Heart left ventricle (tissue), 16 donors: ENCODE measurements around the gene PRKCB. TPM values are rescaled to one million over a fixed set of nuclear protein-coding genes. Genes with fewer than 3 reads are reported as not detected.
"Not testable (repeated sequence)": the region's sequence is repeated elsewhere in the genome, so short reads cannot be mapped to it uniquely, and the experiment has no call there.

Experiments used
- ATAC-seq, 4 donors: fragments of 200-7000 bp; cut with Tn5 transposase; one replicate each; pipeline ENCODE4 v1.9.1; 2020 to 2022; ENCODE audit warnings: moderate library complexity in 4 of 4, mild to moderate bottlenecking in 3 of 4, moderate number of reproducible peaks in 1 of 4
- DNase-seq, 5 donors: peaks; one replicate each; pipeline ENCODE4 v3.0.0-alpha.2; 2020
- H3K27ac ChIP-seq, 12 donors: fragments of 200-600 bp; sonication (generic) in 4 of 12; one replicate each; pipeline versions ENCODE4 v1.5.0 to v1.8.0; 2016 to 2022; ENCODE audit warnings: mild to moderate bottlenecking in 2 of 12
- H3K27me3 ChIP-seq, 9 donors: fragments of 200-600 bp; sonication (generic) in 2 of 9; one replicate each; pipeline versions ENCODE4 v1.5.1 to v1.8.0; 2016 to 2022; ENCODE audit warnings: mild to moderate bottlenecking in 3 of 9
- H3K36me3 ChIP-seq, 9 donors: fragments of 200-600 bp; sonication (generic) in 2 of 9; one replicate each; pipeline versions ENCODE4 v1.5.0 to v1.8.0; 2018 to 2022; ENCODE audit warnings: mild to moderate bottlenecking in 2 of 9
- H3K4me1 ChIP-seq, 12 donors: fragments of 200-600 bp; sonication (generic) in 4 of 12; one replicate each; pipeline versions ENCODE4 v1.5.0 to v1.8.0; 2016 to 2022; ENCODE audit warnings: mild to moderate bottlenecking in 3 of 12
- H3K4me3 ChIP-seq, 12 donors: fragments of 200-600 bp; sonication (generic) in 4 of 12; one replicate each; pipeline versions ENCODE4 v1.5.0 to v1.8.0; 2017 to 2022; ENCODE audit warnings: mild to moderate bottlenecking in 9 of 12, moderate library complexity in 4 of 12
- H3K9me3 ChIP-seq, 12 donors: fragments of 200-600 bp; sonication (generic) in 4 of 12; one replicate each; pipeline versions ENCODE4 v1.5.0 to v1.8.0; 2016 to 2022; ENCODE audit warnings: mild to moderate bottlenecking in 1 of 12
- POLR2A ChIP-seq, 2 donors: fragments of 450-650 bp; IDR thresholded peaks; one replicate each; pipeline ENCODE4 v1.6.1; 2017; ENCODE audit warnings: antibody characterized with exemption in 2 of 2, mild to moderate bottlenecking in 2 of 2, moderate library complexity in 2 of 2
- WGBS, 4 donors: extraction: QIAGEN DNeasy Blood & Tissue Kit in 2 of 4; methylation state at CpG; one replicate each; pipeline versions ENCODE4 v1.1.5 to v1.1.7; 2013 to 2018; 5-methylcytosine and 5-hydroxymethylcytosine counted together
- intact Hi-C, 10 donors: fragments of 100-400 bp; cut with DNase I; formaldehyde crosslinking; loops; one replicate each; pipeline versions ENCODE4 v1.11.1 to v1.14.2; 2022
- polyA plus RNA-seq, 2 donors: library from polyadenylated mRNA; stranded (reverse); fragments of 200-250 nt; gene quantifications; one replicate each; pipeline ENCODE4 v1.2.3, GENCODE V29; 2013
- total RNA-seq, 9 donors: library from RNA; depleted of rRNA in 2 of 9; stranded (reverse); fragments of >200 nt in 2 of 9; fragmentation: NEBNext Ultra II Directional in 3 of 9; extraction: Animal tissue kit (Norgen Biotek cat#: 25700) in 3 of 9; gene quantifications; one replicate each; pipeline versions ENCODE4 v1.1.0 to v1.2.4, GENCODE V29; 2016 to 2023
- TF ChIP-seq, protein P1 (sequence below), 12 donors: fragments of 200-600 bp; sonication (generic) in 4 of 12; IDR thresholded peaks; one replicate each; pipeline versions ENCODE4 v1.5.0 to v1.8.0; 2018 to 2022; ENCODE audit warnings: antibody characterized with exemption in 12 of 12, mild to moderate bottlenecking in 5 of 12
- donor health status: ischemic (EF 13 %, LVEDD 7.1; RV severe dilation, severe dysfunction).
- donor health status: healthy with polysubstance abuse.
- donor health status: DM: no; HTN: yes; CAD: no.
- donor health status: DM: no; HTN: no; CAD: no.
- donor health status: ischemic (EF 25% LVEDD 6.9; RV normal size, moderate dysfunction).
- donor health status: ischemic (EF 25% LVEDD 5.7; RV mildly dilated, moderate dysfunction).
- donor health status: healthy.
- donor health status: DM: yes; HTN: yes; CAD: no.
- donor health status: ischemic (EF 35%, LVEDD 5.7; RV mildly dilated, moderate dysfunction).
- donor health status: nonischemic (EF 11% LVEDD 7.7; RV severe dilation, severe dysfunction).
- donor health status: DM: yes; HTN: yes; CAD: no.
- donor health status: PGD.
- donor health status: ischemic (EF 29% LVEDD 5.4; RV normal size, mild dysfunction).
- donor health status: nonischemic (EF 23%, LVEDD 6.1; RV moderate dilation, normal function).

The PRKCB gene
- total and polyA plus RNA-seq, 11 donors: 0.30 to 18.4 (median 1.7) TPM

DNA sequence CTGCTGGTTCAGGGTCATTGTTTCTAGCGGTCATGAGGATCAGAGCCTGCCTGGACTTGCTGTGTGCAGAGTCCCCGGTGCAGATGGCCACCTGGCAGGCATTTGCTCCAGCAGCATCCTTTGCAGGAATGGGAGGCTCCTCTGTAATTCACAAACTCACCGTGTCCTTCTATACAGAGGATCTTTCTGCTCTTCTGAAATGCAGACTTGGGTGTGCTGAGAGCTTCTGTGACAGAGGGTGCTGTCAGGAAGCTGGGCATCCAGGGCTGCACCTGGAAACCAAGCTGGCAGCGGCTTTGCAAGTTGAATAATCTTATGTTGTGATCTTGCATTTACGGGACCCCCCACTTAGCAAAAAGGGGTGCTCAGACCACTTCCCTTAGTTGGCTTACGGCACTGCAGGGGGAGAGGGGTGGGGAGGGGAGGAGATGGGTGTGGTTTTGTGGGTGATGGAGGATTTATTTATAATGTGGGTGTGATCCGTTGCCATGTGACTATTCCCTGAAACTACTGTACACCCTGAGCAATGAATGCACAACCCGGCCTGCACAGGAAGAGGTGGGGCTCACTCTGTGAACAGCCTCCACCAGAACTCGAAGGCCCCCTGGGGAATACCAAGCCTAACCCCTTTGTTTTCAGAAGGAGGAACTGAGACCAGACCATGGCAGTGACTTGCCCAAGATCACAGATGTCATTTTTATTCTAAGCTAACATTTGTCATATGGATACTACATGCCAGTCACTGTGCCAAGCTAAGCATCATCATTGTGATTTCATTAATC is 178.3 kb downstream of the PRKCB start:
- DNase-seq: peak in 1 of 5 donors; percentile 59
- H3K27ac ChIP-seq: no peak overlapping the region
- 40 to 48% (median 43%) methylated on average over 9 of the region's 9 CpGs for WGBS, 4 donors
- intact Hi-C loops: loop anchor here in 8 of 10 donors (2.0 to 10.0 kb wide), 5 partner anchors 209 to 279 kb away; no protein-coding TSS in a partner anchor
- peaks cover 0 to 16% (median 0%) of the 10 kb centered on the region in 9 donors for H3K27me3 ChIP-seq
- ATAC-seq: peak in 2 of 4 donors; percentile 47 to 66
- no peak for TF ChIP-seq POLR2A (IDR thresholded peaks at IDR 0.05)
- TF ChIP-seq, protein P1, sequence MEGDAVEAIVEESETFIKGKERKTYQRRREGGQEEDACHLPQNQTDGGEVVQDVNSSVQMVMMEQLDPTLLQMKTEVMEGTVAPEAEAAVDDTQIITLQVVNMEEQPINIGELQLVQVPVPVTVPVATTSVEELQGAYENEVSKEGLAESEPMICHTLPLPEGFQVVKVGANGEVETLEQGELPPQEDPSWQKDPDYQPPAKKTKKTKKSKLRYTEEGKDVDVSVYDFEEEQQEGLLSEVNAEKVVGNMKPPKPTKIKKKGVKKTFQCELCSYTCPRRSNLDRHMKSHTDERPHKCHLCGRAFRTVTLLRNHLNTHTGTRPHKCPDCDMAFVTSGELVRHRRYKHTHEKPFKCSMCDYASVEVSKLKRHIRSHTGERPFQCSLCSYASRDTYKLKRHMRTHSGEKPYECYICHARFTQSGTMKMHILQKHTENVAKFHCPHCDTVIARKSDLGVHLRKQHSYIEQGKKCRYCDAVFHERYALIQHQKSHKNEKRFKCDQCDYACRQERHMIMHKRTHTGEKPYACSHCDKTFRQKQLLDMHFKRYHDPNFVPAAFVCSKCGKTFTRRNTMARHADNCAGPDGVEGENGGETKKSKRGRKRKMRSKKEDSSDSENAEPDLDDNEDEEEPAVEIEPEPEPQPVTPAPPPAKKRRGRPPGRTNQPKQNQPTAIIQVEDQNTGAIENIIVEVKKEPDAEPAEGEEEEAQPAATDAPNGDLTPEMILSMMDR (IDR thresholded peaks at IDR 0.05): no peak
- no peaks in the 10 kb centered on the region for H3K9me3 ChIP-seq
- no peak overlapping the region for H3K4me3 ChIP-seq
- H3K36me3 ChIP-seq: no peaks in the 10 kb centered on the region
- H3K4me1 ChIP-seq: peaks cover 0 to 31% (median 0%) of the 10 kb centered on the region in 12 donors

DNA sequence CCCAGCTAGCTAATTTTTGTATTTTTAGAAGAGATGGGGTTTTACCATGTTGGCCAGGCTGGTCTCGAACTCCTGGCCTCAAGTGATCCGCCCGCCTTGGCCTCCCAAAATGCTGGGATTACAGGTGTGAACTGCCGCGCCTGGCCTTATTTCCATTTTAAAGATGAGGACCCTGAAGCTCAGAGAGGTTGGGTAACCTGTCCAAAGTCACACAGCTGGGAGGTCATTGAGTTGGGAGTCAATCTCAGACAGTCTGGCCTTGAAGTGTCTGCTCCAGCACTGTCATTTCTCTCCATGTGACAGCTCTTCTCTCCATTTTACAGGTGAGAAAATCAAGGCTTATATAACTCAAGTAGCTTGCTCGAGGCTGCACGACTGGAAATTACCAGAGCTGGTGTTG is 179.2 kb downstream of the PRKCB start:
- H3K4me1 ChIP-seq: peaks cover 0 to 27% (median 0%) of the 10 kb centered on the region in 12 donors
- H3K27ac ChIP-seq, DNase-seq, H3K9me3 ChIP-seq, H3K36me3 ChIP-seq, H3K4me3 ChIP-seq, ATAC-seq: not testable (repeated sequence)
- peaks cover 0 to 16% (median 0%) of the 10 kb centered on the region in 9 donors for H3K27me3 ChIP-seq
- intact Hi-C loops: loop anchor here in 7 of 10 donors (5.0 to 10.0 kb wide), 4 partner anchors 210 to 280 kb away; no protein-coding TSS in a partner anchor
- 84 to 95% (median 86%) methylated on average over 7 of the region's 7 CpGs for WGBS, 4 donors

DNA sequence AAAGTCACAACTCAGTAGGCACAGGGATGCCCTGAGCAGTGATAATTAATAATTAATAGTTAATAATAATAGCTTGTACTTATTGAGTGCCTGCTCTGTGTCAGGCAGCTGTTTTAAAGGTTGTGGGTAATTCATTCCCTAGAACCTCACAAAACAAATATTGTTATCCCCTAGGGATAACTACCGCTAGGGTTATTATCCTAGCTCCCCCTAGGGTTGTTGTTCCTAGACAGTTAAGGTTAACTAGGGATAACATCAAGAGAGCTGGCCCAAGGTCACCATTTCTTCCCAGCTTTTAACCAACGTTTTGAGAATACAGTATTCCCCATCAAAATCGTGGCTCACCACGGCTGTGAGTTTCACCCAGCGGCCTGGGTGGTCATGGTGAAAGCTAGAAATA is 180.1 kb downstream of the PRKCB start:
- peaks cover 0 to 16% (median 0%) of the 10 kb centered on the region in 9 donors for H3K27me3 ChIP-seq
- H3K9me3 ChIP-seq: no peaks in the 10 kb centered on the region
- DNase-seq (no peak), ATAC-seq (no peak)
- no peak overlapping the region for H3K27ac ChIP-seq
- TF ChIP-seq, protein P1 (IDR thresholded peaks at IDR 0.05): no peak
- no peak for TF ChIP-seq POLR2A (IDR thresholded peaks at IDR 0.05)
- peaks cover 0 to 27% (median 0%) of the 10 kb centered on the region in 12 donors for H3K4me1 ChIP-seq
- no peaks in the 10 kb centered on the region for H3K36me3 ChIP-seq
- no peak overlapping the region for H3K4me3 ChIP-seq
- intact Hi-C loops: loop anchor here in 3 of 10 donors (10.0 kb wide), 2 partner anchors 211 to 281 kb away; no protein-coding TSS in a partner anchor
- WGBS, 4 donors: 53 to 59% (median 53%) methylated on average over 5 of the region's 5 CpGs

DNA sequence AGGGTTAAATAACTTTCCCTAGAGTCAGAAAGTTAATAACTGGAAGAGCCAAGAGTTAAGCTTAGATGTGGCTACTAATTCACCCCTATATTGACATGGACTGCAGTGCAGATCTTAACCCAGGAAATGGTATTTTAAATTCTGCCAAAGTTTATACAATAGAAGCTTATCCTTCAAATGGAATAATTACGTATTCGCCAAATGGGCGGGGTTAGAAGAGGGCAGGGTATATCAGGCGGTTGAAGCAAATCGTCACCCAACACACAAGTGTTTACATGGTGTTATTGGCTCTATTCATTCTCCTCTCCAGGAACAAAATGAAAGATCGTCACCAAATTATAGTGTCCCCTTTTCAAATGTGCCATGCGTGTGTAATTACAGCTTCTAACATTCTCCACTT is 182.7 kb downstream of the PRKCB start:
- no peak overlapping the region for H3K4me3 ChIP-seq
- no peak for TF ChIP-seq POLR2A (IDR thresholded peaks at IDR 0.05)
- TF ChIP-seq, protein P1 (IDR thresholded peaks at IDR 0.05): no peak
- ATAC-seq (no peak), DNase-seq (no peak)
- H3K9me3 ChIP-seq: no peaks in the 10 kb centered on the region
- intact Hi-C loops: loop anchor here in 3 of 10 donors (10.0 kb wide), 2 partner anchors 214 to 284 kb away; no protein-coding TSS in a partner anchor
- no peaks in the 10 kb centered on the region for H3K36me3 ChIP-seq
- WGBS, 4 donors: 78 to 85% (median 80%) methylated on average over 7 of the region's 7 CpGs
- H3K27ac ChIP-seq: no peak overlapping the region
- H3K4me1 ChIP-seq: peaks cover 0 to 24% (median 0%) of the 10 kb centered on the region in 12 donors
- peaks cover 0 to 27% (median 0%) of the 10 kb centered on the region in 9 donors for H3K27me3 ChIP-seq
